CD4-positive, CD25-positive, alpha-beta regulatory T cell (primary cell): ENCODE measurements around the gene DNAH8. TPM values are rescaled to one million over a fixed set of nuclear protein-coding genes. Genes with fewer than 3 reads are reported as not detected.

ENCODE experiments used
- ATAC-seq, 2 donors: fragments of 150-1000 bp; cut with Tn5 transposase; one replicate each; pipeline ENCODE4 v1.10.0; 2021; ENCODE audit warnings: low read depth in 2 of 2, moderate number of reproducible peaks in 2 of 2, moderate library complexity in 1 of 2
- DNase-seq, 3 donors: peaks; one replicate each; pipeline versions ENCODE4 v3.0.0 to v3.0.0-alpha.2; 2012 to 2022; ENCODE audit warnings: mixed read lengths in 1 of 3
- H3K27ac ChIP-seq: one replicate; pipeline ENCODE4 v1.7.0; 2013; ENCODE audit warnings: mild to moderate bottlenecking, low read length; ENCODE audit not compliant: insufficient read depth, poor library complexity, severe bottlenecking
- H3K27me3 ChIP-seq: one replicate; pipeline ENCODE4 v1.7.0; 2013; ENCODE audit warnings: low read length; ENCODE audit not compliant: control insufficient read depth, insufficient read depth
- H3K36me3 ChIP-seq: one replicate; pipeline ENCODE4 v1.7.0; 2013; ENCODE audit warnings: mild to moderate bottlenecking, low read length, moderate library complexity; ENCODE audit not compliant: control insufficient read depth, insufficient read depth
- H3K4me1 ChIP-seq: 2 replicates; pipeline ENCODE4 v1.7.0; 2013; ENCODE audit warnings: mild to moderate bottlenecking, low read length; ENCODE audit not compliant: insufficient read depth, control insufficient read depth, poor library complexity, severe bottlenecking
- H3K4me3 ChIP-seq: one replicate; pipeline ENCODE4 v1.7.0; 2013; ENCODE audit warnings: low read depth, mild to moderate bottlenecking, low read length, moderate library complexity
- H3K9me3 ChIP-seq, 2 experiments: 1 replicate in 1 of 2; 2 replicates in 1 of 2; pipeline ENCODE4 v1.7.0; 2013; ENCODE audit warnings: low read length in 2 of 2, mild to moderate bottlenecking in 1 of 2, moderate library complexity in 1 of 2; ENCODE audit not compliant: control insufficient read depth in 2 of 2
- H3K27ac Mint-ChIP-seq, 3 donors: one replicate each; pipeline ENCODE4 v1.8.0; 2020 to 2022; ENCODE audit warnings: mild to moderate bottlenecking in 3 of 3, mixed read lengths in 3 of 3, moderate library complexity in 2 of 3
- H3K27me3 Mint-ChIP-seq: one replicate; pipeline ENCODE4 v1.8.0; 2022; ENCODE audit warnings: mild to moderate bottlenecking, mixed read lengths
- H3K36me3 Mint-ChIP-seq: one replicate; pipeline ENCODE4 v1.8.0; 2020; ENCODE audit warnings: mixed read lengths
- H3K4me1 Mint-ChIP-seq, 4 donors: one replicate each; pipeline ENCODE4 v1.8.0; 2020 to 2022; ENCODE audit warnings: mixed read lengths in 4 of 4, mild to moderate bottlenecking in 1 of 4
- H3K4me3 Mint-ChIP-seq, 4 donors: one replicate each; pipeline ENCODE4 v1.8.0; 2020 to 2022; ENCODE audit warnings: mild to moderate bottlenecking in 4 of 4, mixed read lengths in 4 of 4, moderate library complexity in 3 of 4
- H3K9me3 Mint-ChIP-seq, 7 donors: one replicate each; pipeline ENCODE4 v1.8.0; 2020 to 2022; ENCODE audit warnings: mixed read lengths in 7 of 7, mild to moderate bottlenecking in 3 of 7, moderate library complexity in 2 of 7
- polyA plus RNA-seq, 4 donors: library from polyadenylated mRNA; unstranded; fragments of 300-500 nt; fragmentation: Illumina TruSeq; gene quantifications; one replicate each; pipeline ENCODE4 v1.2.3, GENCODE V29; 2021
- total RNA-seq: library from RNA; stranded (reverse); gene quantifications from one replicate; pipeline ENCODE4 v1.2.3, GENCODE V29; 2022

Gene DNAH8
- total and polyA plus RNA-seq, 5 donors from 2014 or later: 0.05 to 1.2 (median 0.57) TPM

DNA sequence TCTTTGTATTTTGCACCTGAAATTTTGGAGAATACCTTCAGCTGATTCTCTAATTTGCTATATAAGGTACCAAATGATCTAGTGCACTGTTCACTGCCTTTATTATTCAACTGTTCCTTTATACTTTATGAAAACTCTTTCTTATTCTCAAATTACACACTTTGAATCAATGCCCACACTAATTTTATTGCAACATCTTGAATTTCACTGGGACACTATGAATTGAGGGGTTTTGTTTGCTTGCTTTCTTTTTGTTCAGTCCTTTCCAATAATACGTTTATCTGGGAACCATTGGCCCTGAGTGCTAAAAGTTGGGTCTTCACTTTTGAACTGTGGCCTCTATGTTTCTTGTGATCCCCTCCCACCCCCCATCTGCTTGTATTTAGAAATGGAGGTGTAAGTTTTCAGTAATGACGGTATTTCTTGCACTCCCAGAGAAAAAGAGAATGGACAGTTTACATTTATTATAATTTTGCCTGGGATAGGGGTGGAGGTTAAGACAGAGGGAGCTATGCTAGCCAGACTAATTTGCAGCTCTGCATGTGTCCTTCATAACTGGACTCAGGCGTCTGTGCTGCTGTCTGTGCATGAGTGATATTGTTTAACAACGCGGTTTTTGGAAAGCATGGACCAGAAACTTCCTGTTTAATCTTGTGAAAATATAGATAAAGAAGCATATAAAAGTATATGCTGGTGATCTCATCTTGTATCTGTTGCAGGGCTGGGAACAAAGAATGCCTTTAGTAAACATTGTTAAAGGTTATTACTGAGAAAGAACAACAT lies 98.1 kb downstream of the DNAH8 start:
- Mint-ChIP-seq H3K27me3 (peaks cover 36% of the 10 kb centered on the region), H3K36me3 (no peaks in the 10 kb centered on the region), H3K4me3 (no peak overlapping the region), H3K27ac (peak overlapping the region in 1 of 3 donors; percentile 4), H3K4me1 (no peaks in the 10 kb centered on the region), H3K9me3 (peaks cover 0 to 5% (median 0%) of the 10 kb centered on the region in 7 donors)
- Histone ChIP-seq H3K36me3 (no peaks in the 10 kb centered on the region), H3K9me3 (no peaks in the 10 kb centered on the region), H3K27me3 (peaks cover 5% of the 10 kb centered on the region), H3K4me1 (no peaks in the 10 kb centered on the region), H3K4me3 (no peak overlapping the region), H3K27ac (no peak overlapping the region)
- DNase-seq (no peak), ATAC-seq (no peak)

DNA sequence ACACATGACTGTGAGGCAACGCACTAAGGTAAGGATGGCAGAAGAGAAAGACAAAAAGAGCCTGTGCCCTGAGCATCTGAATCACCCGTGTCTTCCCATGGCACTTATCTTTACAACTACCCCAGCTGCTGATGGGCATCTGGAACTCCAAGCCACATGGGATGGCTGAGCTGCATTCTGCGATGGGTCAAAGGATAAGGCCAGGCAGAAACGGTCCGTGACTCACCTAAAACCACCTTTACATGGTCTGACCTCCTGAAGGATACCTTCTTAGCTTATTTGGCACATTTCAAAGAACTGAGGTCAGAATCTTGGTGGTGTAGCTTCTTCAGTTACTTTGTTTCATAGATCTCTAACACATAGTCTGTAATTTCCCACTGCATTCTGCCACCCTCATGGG lies 99.7 kb downstream of the DNAH8 start:
- Histone ChIP-seq H3K4me3 (no peak overlapping the region), H3K9me3 (no peaks in the 10 kb centered on the region), H3K27ac (no peak overlapping the region), H3K36me3 (no peaks in the 10 kb centered on the region), H3K4me1 (no peaks in the 10 kb centered on the region), H3K27me3 (peaks cover 8% of the 10 kb centered on the region)
- Mint-ChIP-seq H3K36me3 (no peaks in the 10 kb centered on the region), H3K27ac (no peak overlapping the region), H3K4me3 (no peak overlapping the region), H3K27me3 (peaks cover 32% of the 10 kb centered on the region), H3K9me3 (peaks cover 0 to 5% (median 0%) of the 10 kb centered on the region in 7 donors), H3K4me1 (no peaks in the 10 kb centered on the region)
- DNase-seq: no peak
- no peak for ATAC-seq

DNA sequence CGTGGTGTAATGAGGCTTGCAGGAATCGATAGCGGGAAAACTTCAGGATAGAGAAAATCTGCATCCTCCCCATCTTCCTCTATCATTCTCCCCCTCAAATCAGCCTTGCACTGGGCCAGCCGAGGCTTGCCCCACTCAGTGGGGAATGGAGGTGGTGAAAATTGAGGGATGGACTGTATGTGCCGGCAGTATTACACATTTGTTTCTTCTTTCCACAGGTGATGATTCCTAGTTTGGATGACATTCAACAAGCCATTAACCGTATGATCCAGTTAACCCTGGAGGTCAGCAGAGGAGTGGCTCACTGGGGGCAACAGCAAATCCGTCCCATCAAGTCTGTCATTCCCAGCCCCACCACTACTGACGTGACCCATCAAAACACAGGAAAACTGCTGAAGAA lies 100.1 kb downstream of the DNAH8 start:
- no peak overlapping the region for H3K27ac Mint-ChIP-seq
- Histone ChIP-seq H3K27ac (no peak overlapping the region), H3K27me3 (peaks cover 10% of the 10 kb centered on the region), H3K36me3 (no peaks in the 10 kb centered on the region), H3K4me1 (no peaks in the 10 kb centered on the region), H3K9me3 (no peaks in the 10 kb centered on the region), H3K4me3 (no peak overlapping the region)
- no peak for DNase-seq
- H3K4me1 Mint-ChIP-seq: no peaks in the 10 kb centered on the region
- no peak overlapping the region for H3K4me3 Mint-ChIP-seq
- peaks cover 0 to 5% (median 0%) of the 10 kb centered on the region in 7 donors for H3K9me3 Mint-ChIP-seq
- no peaks in the 10 kb centered on the region for H3K36me3 Mint-ChIP-seq
- ATAC-seq: no peak
- H3K27me3 Mint-ChIP-seq: peaks cover 28% of the 10 kb centered on the region

DNA sequence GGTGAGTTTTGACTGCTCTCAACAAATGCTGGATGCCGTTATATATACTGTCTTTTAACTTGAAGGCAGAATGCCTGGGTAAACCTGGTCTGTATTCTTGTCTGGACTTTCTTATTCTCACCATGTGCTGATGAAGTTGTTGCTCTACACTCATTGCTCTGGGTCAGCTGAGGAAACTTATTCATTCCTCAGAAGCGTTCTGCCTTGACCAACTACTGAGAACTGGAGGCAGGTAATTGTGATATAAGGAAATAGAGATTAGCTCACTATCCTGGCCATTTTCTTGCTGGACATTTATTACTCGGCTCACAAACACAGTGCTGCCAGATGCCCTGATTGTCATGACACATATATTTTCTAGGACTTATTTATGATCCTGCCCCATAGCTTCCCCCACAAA lies 103.6 kb downstream of the DNAH8 start:
- peaks cover 22% of the 10 kb centered on the region for H3K27me3 Mint-ChIP-seq
- ATAC-seq (no peak), DNase-seq (no peak)
- H3K4me1 Mint-ChIP-seq: no peaks in the 10 kb centered on the region
- Histone ChIP-seq H3K27ac (no peak overlapping the region), H3K27me3 (peaks cover 6% of the 10 kb centered on the region), H3K36me3 (no peaks in the 10 kb centered on the region), H3K4me1 (no peaks in the 10 kb centered on the region), H3K4me3 (no peak overlapping the region), H3K9me3 (no peaks in the 10 kb centered on the region)
- peaks cover 0 to 2% (median 0%) of the 10 kb centered on the region in 7 donors for H3K9me3 Mint-ChIP-seq
- no peak overlapping the region for H3K4me3 Mint-ChIP-seq
- H3K27ac Mint-ChIP-seq: no peak overlapping the region
- H3K36me3 Mint-ChIP-seq: no peaks in the 10 kb centered on the region

DNA sequence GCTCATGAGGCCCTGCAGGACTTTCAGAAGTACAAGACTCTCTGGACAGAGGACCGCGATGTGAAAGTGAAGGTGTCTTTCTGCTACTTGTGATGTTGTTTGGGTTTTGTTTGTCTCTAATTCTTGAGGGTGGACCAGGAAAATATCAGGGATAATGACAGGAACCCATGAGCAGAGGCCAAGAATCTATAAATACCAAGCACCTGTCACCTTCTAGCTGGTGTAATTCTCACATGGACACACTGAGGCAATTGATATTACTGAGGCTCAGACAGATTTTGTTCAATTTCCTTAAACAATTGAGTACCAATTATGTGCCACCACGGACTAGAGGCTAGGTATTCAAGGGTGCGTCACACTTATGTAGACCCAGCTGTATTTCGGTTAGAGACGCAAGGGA lies 107.9 kb downstream of the DNAH8 start:
- no peaks in the 10 kb centered on the region for H3K36me3 ChIP-seq
- DNase-seq (no peak), ATAC-seq (no peak)
- H3K27ac Mint-ChIP-seq: no peak overlapping the region
- no peak overlapping the region for H3K27ac ChIP-seq
- no peaks in the 10 kb centered on the region for H3K36me3 Mint-ChIP-seq
- H3K27me3 Mint-ChIP-seq: peaks cover 22% of the 10 kb centered on the region
- H3K9me3 ChIP-seq: no peaks in the 10 kb centered on the region
- no peaks in the 10 kb centered on the region for H3K4me1 ChIP-seq
- no peaks in the 10 kb centered on the region for H3K4me1 Mint-ChIP-seq
- H3K9me3 Mint-ChIP-seq: peaks cover 0 to 5% (median 0%) of the 10 kb centered on the region in 7 donors
- H3K4me3 Mint-ChIP-seq: no peak overlapping the region
- H3K4me3 ChIP-seq: no peak overlapping the region
- H3K27me3 ChIP-seq: peaks cover 10% of the 10 kb centered on the region

DNA sequence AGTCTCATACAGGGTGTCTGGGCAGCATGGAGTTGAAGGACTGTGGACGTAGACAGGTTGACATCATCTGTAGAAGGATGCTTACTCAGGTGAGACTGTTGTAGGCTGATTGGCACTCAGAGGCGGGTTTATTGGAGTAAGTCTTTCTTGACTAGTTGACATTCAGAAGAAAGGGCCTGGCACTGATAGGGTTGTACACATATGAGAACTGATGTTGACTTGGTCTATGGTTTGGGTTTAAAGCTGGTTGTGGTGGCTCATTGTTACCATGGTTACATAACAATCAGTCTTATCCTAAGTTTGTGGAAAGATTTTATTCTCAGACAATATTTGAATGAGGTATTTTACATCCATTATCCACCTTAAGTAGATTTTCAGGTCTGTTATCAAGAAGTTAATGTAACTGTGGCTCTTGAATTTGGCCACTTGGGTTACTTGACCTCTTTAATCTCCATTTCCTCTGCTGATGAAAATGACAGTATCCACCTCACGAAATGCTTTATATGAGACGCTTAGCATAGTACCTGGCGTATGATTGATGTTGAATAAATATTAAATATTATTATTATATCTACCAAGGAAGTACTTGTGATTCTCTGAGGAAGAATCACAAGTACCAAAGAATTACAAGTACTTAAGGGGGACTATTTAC lies 109.3 kb downstream of the DNAH8 start:
- no peak overlapping the region for H3K4me3 ChIP-seq
- no peak overlapping the region for H3K4me3 Mint-ChIP-seq
- H3K4me1 ChIP-seq: no peaks in the 10 kb centered on the region
- H3K27ac ChIP-seq: no peak overlapping the region
- H3K4me1 Mint-ChIP-seq: no peaks in the 10 kb centered on the region
- H3K36me3 Mint-ChIP-seq: no peaks in the 10 kb centered on the region
- H3K27me3 Mint-ChIP-seq: peaks cover 17% of the 10 kb centered on the region
- DNase-seq: no peak
- no peak overlapping the region for H3K27ac Mint-ChIP-seq
- peaks cover 0 to 6% (median 2%) of the 10 kb centered on the region in 7 donors for H3K9me3 Mint-ChIP-seq
- H3K9me3 ChIP-seq: no peaks in the 10 kb centered on the region
- peaks cover 8% of the 10 kb centered on the region for H3K27me3 ChIP-seq
- no peak for ATAC-seq
- H3K36me3 ChIP-seq: no peaks in the 10 kb centered on the region

DNA sequence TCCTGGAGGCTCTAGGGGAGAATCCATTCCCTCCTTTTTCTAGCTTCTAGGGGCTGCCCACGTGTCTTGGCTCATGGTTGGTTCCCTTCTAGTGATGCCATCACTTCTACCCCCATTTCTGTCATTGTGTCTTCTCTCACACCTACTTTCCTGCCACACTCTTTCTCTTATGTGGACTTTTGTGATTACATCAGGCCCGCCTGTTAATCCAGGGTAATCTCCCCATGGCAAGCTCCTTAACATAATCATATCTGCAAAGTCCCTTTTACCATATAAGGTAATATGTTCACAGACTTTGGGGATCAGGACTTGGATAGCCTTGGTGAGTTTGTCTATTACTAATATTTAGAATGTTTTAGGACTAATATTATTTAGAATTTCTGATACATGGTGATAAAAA lies 111.9 kb downstream of the DNAH8 start:
- peaks cover 10% of the 10 kb centered on the region for H3K27me3 ChIP-seq
- H3K36me3 Mint-ChIP-seq: no peaks in the 10 kb centered on the region
- H3K4me3 ChIP-seq: no peak overlapping the region
- peaks cover 14% of the 10 kb centered on the region for H3K27me3 Mint-ChIP-seq
- H3K4me1 ChIP-seq: no peaks in the 10 kb centered on the region
- peaks cover 0 to 9% (median 3%) of the 10 kb centered on the region in 7 donors for H3K9me3 Mint-ChIP-seq
- ATAC-seq (no peak), DNase-seq (no peak)
- H3K4me3 Mint-ChIP-seq: no peak overlapping the region
- peaks cover 0 to 5% of the 10 kb centered on the region in 2 experiments for H3K9me3 ChIP-seq
- H3K4me1 Mint-ChIP-seq: no peaks in the 10 kb centered on the region
- H3K36me3 ChIP-seq: no peaks in the 10 kb centered on the region
- H3K27ac ChIP-seq: no peak overlapping the region
- H3K27ac Mint-ChIP-seq: no peak overlapping the region
